ENCODE data around the gene TBR1.

The TBR1 gene

DNA sequence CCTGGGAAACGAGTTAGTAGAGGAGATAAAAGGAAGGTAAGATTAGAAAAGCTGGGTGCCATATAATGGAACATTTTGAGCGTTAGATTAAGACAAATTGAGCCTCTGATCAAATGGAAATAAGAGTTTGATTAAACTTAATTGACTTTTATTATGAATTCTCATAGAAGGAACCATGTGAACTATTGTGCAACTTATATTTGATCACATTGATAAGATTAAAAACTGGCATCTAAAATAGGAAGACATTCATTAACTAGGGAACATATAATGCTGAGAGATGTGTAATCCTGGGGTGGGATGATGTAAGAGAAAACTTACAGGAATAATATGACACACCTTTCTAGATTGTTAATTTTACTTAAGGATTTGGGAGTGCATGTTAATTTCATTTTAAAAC lies 22.5 kb downstream of the TBR1 start:
- TF ChIP-seq, protein P1, sequence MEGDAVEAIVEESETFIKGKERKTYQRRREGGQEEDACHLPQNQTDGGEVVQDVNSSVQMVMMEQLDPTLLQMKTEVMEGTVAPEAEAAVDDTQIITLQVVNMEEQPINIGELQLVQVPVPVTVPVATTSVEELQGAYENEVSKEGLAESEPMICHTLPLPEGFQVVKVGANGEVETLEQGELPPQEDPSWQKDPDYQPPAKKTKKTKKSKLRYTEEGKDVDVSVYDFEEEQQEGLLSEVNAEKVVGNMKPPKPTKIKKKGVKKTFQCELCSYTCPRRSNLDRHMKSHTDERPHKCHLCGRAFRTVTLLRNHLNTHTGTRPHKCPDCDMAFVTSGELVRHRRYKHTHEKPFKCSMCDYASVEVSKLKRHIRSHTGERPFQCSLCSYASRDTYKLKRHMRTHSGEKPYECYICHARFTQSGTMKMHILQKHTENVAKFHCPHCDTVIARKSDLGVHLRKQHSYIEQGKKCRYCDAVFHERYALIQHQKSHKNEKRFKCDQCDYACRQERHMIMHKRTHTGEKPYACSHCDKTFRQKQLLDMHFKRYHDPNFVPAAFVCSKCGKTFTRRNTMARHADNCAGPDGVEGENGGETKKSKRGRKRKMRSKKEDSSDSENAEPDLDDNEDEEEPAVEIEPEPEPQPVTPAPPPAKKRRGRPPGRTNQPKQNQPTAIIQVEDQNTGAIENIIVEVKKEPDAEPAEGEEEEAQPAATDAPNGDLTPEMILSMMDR (IDR thresholded peaks at IDR 0.05; ENCODE audit: insufficient read depth, low read depth, low read length, missing control alignments) = no peak
- H3K4me3 ChIP-seq (ENCODE audit: low read length) = no peak overlapping the region
- no peak for DNase-seq (ENCODE audit: low read depth)

DNA sequence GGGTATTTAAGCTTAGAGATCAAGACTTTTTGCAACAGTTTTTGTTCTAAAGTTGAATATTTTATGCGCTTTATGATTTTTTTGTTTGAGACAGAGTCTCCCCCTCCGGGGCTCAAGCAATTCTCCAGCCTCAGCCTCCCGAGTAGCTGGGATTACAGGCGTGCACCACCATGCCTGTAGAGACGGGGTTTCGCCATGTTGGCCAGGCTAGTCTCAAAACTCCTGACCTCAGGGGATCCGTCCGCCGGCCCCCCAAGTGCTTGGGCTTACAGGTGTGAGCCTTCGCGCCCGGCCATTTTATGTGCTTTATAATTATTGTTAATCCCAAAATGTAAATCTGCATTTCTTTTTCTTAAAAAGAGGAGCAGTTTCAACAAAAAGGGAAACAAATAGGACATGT lies 29.0 kb downstream of the TBR1 start:
- TF ChIP-seq, protein P1 (IDR thresholded peaks at IDR 0.05; ENCODE audit: insufficient read depth, low read depth, low read length, missing control alignments) = no peak
- H3K4me3 ChIP-seq (ENCODE audit: low read length) = no peak overlapping the region

DNA sequence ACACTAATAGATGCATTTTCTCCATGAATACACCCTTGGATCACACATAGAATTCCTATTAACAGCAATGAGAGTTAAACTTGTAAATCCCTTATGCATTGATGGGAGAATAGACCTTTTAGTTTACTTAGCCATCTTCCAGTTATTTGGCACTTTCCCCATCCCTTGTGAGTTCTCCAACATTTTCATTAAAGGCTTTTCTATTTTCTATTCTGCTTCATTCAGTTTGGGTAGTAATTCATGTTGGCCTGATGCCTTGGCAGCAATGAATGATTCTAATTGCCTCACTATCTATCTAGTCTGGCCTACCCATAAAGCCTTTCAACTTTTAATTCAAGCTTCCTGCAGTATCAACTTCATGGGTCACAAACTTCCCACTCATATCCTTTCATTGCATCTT lies 32.3 kb downstream of the TBR1 start:
- TF ChIP-seq, protein P1 (IDR thresholded peaks at IDR 0.05; ENCODE audit: insufficient read depth, low read depth, low read length, missing control alignments) = no peak
- H3K4me3 ChIP-seq (ENCODE audit: low read length) = no peak overlapping the region
- no peak for DNase-seq (ENCODE audit: low read depth)

More for the DNA sequence above, 29.0 kb downstream of the TBR1 start:
- DNase-seq (ENCODE audit: low read depth) = no peak

DNA sequence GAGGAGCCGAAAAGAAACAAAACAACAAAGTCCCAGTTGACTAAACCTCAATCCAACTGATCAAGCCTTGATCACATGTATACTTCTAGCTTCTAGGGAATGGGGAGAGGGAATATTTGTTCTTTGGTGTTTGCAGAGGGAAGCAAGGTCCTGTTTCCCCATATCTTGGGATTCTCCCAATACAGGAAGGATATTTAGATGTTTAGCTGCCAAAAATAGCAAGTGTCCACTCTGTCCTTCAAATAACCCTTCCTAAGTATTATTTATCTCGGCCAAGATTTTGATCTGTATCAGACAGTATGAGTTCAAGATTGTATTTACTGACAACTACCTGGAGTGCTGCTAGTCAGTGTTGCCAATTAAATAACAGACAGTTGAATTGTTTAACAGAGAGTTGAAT lies 55.5 kb downstream of the TBR1 start:
- TF ChIP-seq, protein P1 (IDR thresholded peaks at IDR 0.05; ENCODE audit: insufficient read depth, low read depth, low read length, missing control alignments) = no peak
- no peak for DNase-seq (ENCODE audit: low read depth)
- H3K4me3 ChIP-seq (ENCODE audit: low read length) = no peak overlapping the region

DNA sequence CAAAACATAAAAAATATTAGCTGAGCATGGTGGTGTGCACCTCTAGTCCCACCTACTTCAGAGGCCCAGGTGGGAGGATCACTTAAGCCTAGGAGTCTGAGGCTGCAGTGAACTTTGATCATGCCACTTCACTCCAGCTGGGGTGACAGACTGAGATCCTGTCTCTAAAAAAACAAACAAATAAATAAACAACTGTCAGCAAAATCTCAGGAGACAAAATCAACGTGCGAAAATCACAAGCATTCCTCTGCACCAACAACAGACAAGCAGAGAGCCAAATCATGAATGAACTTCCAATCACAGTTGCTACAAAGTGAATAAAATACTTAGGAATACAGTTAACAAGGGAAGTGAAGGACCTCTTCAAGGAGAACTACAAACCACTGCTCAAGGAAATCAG lies 58.8 kb downstream of the TBR1 start:
- TF ChIP-seq, protein P1 (IDR thresholded peaks at IDR 0.05; ENCODE audit: insufficient read depth, low read depth, low read length, missing control alignments) = no peak
- DNase-seq (ENCODE audit: low read depth) = no peak
- H3K4me3 ChIP-seq (ENCODE audit: low read length) = no peak overlapping the region

Measured in epithelial cell of esophagus (primary cell).